ENCODE results near the gene P2RX1.

DNA sequence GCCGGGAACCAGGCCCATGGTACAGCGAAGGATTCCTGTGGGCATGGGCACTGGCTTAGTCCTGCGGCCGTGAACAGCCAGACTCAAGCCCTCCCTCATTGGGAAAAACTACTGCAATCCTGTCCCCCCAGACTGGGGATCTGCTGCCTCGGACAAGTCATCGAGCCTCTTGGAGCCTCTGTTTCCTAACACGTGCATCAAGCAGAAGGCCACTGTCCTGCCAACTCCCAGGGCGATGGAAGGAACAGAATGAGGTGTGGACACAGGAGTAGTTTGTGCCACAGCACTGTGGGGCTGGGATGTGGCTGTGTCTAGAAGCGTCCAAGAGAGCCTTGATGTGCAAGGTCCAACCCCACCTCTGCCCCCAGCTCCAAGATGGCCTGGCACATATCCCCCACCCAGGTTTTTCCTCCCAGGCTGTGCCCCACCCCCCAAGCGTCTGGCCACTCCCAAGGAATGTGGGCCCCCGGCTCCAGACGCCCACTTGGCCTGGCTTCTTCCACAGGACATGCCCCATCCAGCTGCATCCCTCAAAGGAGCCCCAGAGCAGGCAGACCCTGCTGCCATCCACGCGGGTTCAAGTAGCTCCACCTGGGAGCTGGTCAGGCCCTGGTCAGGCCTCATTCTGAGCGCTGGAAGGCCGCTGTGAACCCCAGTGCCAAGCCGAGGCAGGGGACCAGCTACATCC, 26.8 kb downstream of the P2RX1 start:
- TF ChIP-seq, protein P1, sequence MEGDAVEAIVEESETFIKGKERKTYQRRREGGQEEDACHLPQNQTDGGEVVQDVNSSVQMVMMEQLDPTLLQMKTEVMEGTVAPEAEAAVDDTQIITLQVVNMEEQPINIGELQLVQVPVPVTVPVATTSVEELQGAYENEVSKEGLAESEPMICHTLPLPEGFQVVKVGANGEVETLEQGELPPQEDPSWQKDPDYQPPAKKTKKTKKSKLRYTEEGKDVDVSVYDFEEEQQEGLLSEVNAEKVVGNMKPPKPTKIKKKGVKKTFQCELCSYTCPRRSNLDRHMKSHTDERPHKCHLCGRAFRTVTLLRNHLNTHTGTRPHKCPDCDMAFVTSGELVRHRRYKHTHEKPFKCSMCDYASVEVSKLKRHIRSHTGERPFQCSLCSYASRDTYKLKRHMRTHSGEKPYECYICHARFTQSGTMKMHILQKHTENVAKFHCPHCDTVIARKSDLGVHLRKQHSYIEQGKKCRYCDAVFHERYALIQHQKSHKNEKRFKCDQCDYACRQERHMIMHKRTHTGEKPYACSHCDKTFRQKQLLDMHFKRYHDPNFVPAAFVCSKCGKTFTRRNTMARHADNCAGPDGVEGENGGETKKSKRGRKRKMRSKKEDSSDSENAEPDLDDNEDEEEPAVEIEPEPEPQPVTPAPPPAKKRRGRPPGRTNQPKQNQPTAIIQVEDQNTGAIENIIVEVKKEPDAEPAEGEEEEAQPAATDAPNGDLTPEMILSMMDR (IDR thresholded peaks at IDR 0.05; ENCODE audit: low read length), result no peak
- no peak for TF ChIP-seq EZH2phosphoT487 (IDR thresholded peaks at IDR 0.05; ENCODE audit: low read length)
- TF ChIP-seq EZH2 (optimal IDR thresholded peaks at IDR 0.05; ENCODE audit: low read depth, low read length), result no peak

Measured in MM.1S (cell line).